ENCODE measurements around the gene SEC14L1. TPM values are rescaled to one million over a fixed set of nuclear protein-coding genes. Genes with fewer than 3 reads are reported as not detected.

SEC14L1 gene
- total and polyA plus RNA-seq, 8 donors, result 3.2 to 106 (median 43.9) TPM

- peaks cover 29 to 51% (median 30%) of the 10 kb centered on the region in 4 donors for H3K4me1 ChIP-seq
- H3K27me3 ChIP-seq, result no peaks in the 10 kb centered on the region
- peaks cover 75 to 100% (median 99%) of the 10 kb centered on the region in 4 donors for H3K36me3 ChIP-seq
- no peaks in the 10 kb centered on the region for H3K9me3 ChIP-seq
- no peak for DNase-seq
- 73 to 82% (median 76%) methylated on average over 9 of the region's 9 CpGs for WGBS, 5 donors
- intact Hi-C loops (cut with DNase I; ENCODE audit: low total_unique reads), result no loop called here
- H3K4me3 ChIP-seq, result no peak overlapping the region
- no peak for TF ChIP-seq CTCF (IDR thresholded peaks at IDR 0.05)
- no peak for TF ChIP-seq POLR2A (IDR thresholded peaks at IDR 0.05)
- no peak for TF ChIP-seq EP300 (IDR thresholded peaks at IDR 0.05)
- no peak for TF ChIP-seq POLR2AphosphoS5 (IDR thresholded peaks at IDR 0.05)
- peak overlapping the region; percentile 29 to 81 (median 78) for H3K27ac ChIP-seq
Measured at GRCh38 chr17:77207689-77208216, 67.0 kb downstream of the SEC14L1 start.

- peak; percentile 73 to 75 for DNase-seq
- H3K4me1 ChIP-seq, result peaks cover 29 to 51% (median 31%) of the 10 kb centered on the region in 4 donors
- no peaks in the 10 kb centered on the region for H3K9me3 ChIP-seq
- WGBS, 5 donors, result 27 to 51% (median 42%) methylated on average over 16 of the region's 16 CpGs
- peak overlapping the region; percentile 73 to 81 (median 79) for H3K27ac ChIP-seq
- peaks cover 76 to 100% (median 99%) of the 10 kb centered on the region in 4 donors for H3K36me3 ChIP-seq
- no peaks in the 10 kb centered on the region for H3K27me3 ChIP-seq
- TF ChIP-seq EP300 (IDR thresholded peaks at IDR 0.05) (no peak), CTCF (IDR thresholded peaks at IDR 0.05) (peak in 3 of 7 experiments; percentile 16 to 67 (median 64)), POLR2AphosphoS5 (IDR thresholded peaks at IDR 0.05) (peak in 1 of 3 donors; percentile 60)
- no peak overlapping the region for H3K4me3 ChIP-seq
- intact Hi-C loops (cut with DNase I; ENCODE audit: low total_unique reads), result no loop called here
Measured at GRCh38 chr17:77208217-77208808, 67.5 kb downstream of the SEC14L1 start.

- Histone ChIP-seq H3K36me3 (peaks cover 76 to 100% (median 99%) of the 10 kb centered on the region in 4 donors), H3K27ac (peak overlapping the region; percentile 73 to 81 (median 78)), H3K9me3 (no peaks in the 10 kb centered on the region), H3K4me1 (peaks cover 29 to 51% (median 31%) of the 10 kb centered on the region in 4 donors), H3K27me3 (no peaks in the 10 kb centered on the region), H3K4me3 (no peak overlapping the region)
- WGBS, 5 donors, result 39 to 79% (median 45%) methylated on average over 3 of the region's 3 CpGs
- TF ChIP-seq POLR2A (IDR thresholded peaks at IDR 0.05) (no peak), EP300 (IDR thresholded peaks at IDR 0.05) (no peak), POLR2AphosphoS5 (IDR thresholded peaks at IDR 0.05) (no peak), CTCF (IDR thresholded peaks at IDR 0.05) (no peak)
- no peak for DNase-seq
- intact Hi-C loops (cut with DNase I; ENCODE audit: low total_unique reads), result no loop called here
Measured at GRCh38 chr17:77208856-77209255, 68.1 kb downstream of the SEC14L1 start.

GRCh38 chr17:77209330-77209748 lies 68.6 kb downstream of the SEC14L1 start:
- Histone ChIP-seq H3K9me3 (no peaks in the 10 kb centered on the region), H3K4me3 (no peak overlapping the region), H3K27ac (peak overlapping the region; percentile 73 to 81 (median 78)), H3K27me3 (no peaks in the 10 kb centered on the region), H3K4me1 (peaks cover 29 to 51% (median 31%) of the 10 kb centered on the region in 4 donors), H3K36me3 (peaks cover 77 to 100% (median 99%) of the 10 kb centered on the region in 4 donors)
- TF ChIP-seq EP300 (IDR thresholded peaks at IDR 0.05), result no peak
- TF ChIP-seq CTCF (IDR thresholded peaks at IDR 0.05), result no peak
- TF ChIP-seq POLR2AphosphoS5 (IDR thresholded peaks at IDR 0.05), result peak in 1 of 3 donors; percentile 44
- intact Hi-C loops (cut with DNase I; ENCODE audit: low total_unique reads), result no loop called here
- 26 to 55% (median 43%) methylated on average over 13 of the region's 13 CpGs for WGBS, 5 donors
- DNase-seq, result peak; percentile 39 to 73
